Measurements from ENCODE around the gene DGKD.

DGKD gene

GRCh38 chr2:233430081-233430480, 75.8 kb downstream of the DGKD start:
- no peak for DNase-seq

GRCh38 chr2:233430651-233431050, 76.4 kb downstream of the DGKD start:
- no peak for DNase-seq

GRCh38 chr2:233433029-233433428, 78.7 kb downstream of the DGKD start:
- DNase-seq = no peak

- DNase-seq = no peak
These were observed 79.5 kb downstream of the DGKD start for GRCh38 chr2:233433794-233434193.

GRCh38 chr2:233434666-233435330, 80.5 kb downstream of the DGKD start:
- no peak for DNase-seq

- no peak for DNase-seq
These were observed 81.3 kb downstream of the DGKD start for GRCh38 chr2:233435436-233436190.

GRCh38 chr2:233436191-233436581, 81.9 kb downstream of the DGKD start:
- no peak for DNase-seq

GRCh38 chr2:233436691-233437438, 82.6 kb downstream of the DGKD start:
- no peak for DNase-seq

GRCh38 chr2:233437439-233437955, 83.2 kb downstream of the DGKD start:
- no peak for DNase-seq

GRCh38 chr2:233438573-233439147, 84.4 kb downstream of the DGKD start:
- DNase-seq = no peak

- DNase-seq = no peak
These were observed 84.9 kb downstream of the DGKD start for GRCh38 chr2:233439191-233439590.

- DNase-seq = no peak
These were observed 86.0 kb downstream of the DGKD start for GRCh38 chr2:233440314-233440713.

- no peak for DNase-seq
These were observed 86.4 kb downstream of the DGKD start for GRCh38 chr2:233440714-233441113.

GRCh38 chr2:233441161-233442027, 87.1 kb downstream of the DGKD start:
- no peak for DNase-seq

- DNase-seq = no peak
These were observed 87.7 kb downstream of the DGKD start for GRCh38 chr2:233442028-233442310.

- peak; percentile 73 for DNase-seq
These were observed 89.4 kb downstream of the DGKD start for GRCh38 chr2:233443511-233444183.

- DNase-seq = no peak
These were observed 90.2 kb downstream of the DGKD start for GRCh38 chr2:233444501-233444900.

- DNase-seq = no peak
These were observed 91.0 kb downstream of the DGKD start for GRCh38 chr2:233445152-233445830.

GRCh38 chr2:233446121-233446520, 91.8 kb downstream of the DGKD start:
- DNase-seq = no peak

GRCh38 chr2:233446606-233447305, 92.5 kb downstream of the DGKD start:
- no peak for DNase-seq

Data from NCI-H1694 (cell line).